GM18517 (cell line): Measurements from ENCODE around the gene AMHR2.

Experiments
- ATAC-seq: cut with Tn5 transposase; IDR thresholded peaks from one replicate; pipeline ENCODE4 v1.9.1; 2021; ENCODE audit warnings: mild to moderate bottlenecking, moderate library complexity; ENCODE audit not compliant: unreplicated experiment

Gene AMHR2

DNA sequence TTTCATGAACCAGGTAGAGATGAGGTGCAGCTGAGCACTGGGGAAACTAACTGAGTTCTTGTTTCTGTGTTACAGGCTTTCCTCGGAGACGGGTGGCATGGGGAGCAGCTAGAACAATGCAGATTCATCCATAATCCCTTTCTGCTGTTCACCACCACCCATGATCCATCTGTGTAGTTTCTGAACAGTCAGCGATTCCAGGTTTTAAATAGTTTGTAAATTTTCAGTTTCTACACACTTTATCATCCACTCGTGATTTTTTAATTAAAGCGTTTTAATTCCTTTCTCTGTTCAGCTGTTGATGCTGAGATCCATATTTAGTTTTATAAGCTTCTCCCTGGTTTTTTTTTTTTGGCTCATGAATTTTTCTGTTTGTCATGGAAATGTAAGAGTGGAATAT, 55.7 kb downstream of the AMHR2 start:
- no peak for ATAC-seq

DNA sequence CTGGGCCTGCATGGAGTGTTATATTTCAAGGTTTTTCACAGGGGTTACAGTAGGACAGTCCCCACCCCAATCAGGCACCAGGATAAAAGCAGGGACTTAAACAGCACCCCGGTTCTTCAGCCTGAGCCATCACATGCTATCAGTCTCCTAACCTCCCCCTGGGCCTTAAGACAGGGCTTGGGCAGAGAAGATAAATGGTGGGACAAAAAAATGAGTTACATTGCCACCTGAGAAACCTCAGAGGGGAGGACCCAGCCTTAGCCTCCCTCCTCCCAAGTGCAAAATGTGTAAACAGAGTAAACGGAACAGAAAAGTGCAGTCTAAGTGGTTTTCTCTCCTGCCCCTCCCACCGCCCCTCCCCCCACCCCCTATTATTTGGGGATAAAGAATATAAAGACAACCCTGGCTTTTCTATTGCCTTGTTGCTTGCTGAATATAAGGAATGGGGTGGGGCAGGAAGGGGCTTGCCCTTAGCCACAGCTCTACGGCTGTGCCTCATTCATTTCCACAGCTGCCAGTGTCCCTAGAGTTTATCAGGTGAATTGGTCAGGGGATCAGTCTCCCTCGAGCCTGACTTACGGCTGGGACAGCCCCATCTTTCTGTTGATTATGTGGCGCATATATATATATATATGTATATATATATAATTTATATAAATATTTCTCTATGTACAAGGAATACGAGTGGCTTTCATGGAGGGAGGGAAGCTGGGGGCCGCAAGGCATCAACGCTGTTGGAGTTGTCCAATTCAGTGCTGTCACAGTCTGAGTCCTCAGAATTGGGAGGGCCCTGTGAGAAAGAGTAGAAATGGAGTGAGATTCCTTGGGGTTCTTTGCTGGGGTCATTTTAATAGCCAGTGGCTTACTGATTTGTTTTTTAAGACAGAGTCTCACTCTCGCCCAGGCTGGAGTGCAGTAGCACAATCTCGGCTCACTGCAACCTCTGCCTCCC, 57.1 kb downstream of the AMHR2 start:
- no peak for ATAC-seq
